ENCODE data around the gene AXIN1.

DNA sequence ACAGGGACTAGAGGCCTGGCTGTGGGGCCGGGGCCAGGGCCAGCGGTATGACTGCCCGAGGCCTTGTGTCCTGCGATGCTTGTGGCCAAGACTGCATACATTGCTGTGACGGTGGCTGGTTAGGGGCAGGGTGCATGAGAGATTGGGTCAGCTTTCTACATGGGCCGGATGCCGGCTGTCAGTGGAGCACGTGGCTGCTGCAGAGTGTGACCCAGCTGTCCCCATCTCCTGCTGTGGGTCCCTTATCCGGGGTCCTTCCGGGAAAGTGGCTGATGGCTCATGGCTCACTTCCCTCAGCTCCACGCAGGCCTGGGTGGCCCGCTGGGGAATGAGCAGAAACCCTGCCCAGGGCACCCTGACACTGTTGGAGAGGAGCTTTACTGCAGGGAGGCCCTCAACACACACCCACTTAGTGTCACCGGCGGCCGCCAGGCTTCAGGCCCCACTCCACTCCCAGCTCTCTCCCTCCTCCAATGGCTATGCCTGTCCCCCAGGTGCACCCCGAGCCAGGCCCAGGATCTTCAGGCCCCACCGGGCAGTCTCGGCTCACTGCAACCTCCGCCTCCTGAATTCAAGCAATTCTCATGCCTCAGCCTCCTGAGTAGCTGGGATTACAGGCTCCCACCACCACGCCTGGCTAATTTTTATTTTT is 76.0 kb downstream of the AXIN1 start:
- TF ChIP-seq, protein P1, sequence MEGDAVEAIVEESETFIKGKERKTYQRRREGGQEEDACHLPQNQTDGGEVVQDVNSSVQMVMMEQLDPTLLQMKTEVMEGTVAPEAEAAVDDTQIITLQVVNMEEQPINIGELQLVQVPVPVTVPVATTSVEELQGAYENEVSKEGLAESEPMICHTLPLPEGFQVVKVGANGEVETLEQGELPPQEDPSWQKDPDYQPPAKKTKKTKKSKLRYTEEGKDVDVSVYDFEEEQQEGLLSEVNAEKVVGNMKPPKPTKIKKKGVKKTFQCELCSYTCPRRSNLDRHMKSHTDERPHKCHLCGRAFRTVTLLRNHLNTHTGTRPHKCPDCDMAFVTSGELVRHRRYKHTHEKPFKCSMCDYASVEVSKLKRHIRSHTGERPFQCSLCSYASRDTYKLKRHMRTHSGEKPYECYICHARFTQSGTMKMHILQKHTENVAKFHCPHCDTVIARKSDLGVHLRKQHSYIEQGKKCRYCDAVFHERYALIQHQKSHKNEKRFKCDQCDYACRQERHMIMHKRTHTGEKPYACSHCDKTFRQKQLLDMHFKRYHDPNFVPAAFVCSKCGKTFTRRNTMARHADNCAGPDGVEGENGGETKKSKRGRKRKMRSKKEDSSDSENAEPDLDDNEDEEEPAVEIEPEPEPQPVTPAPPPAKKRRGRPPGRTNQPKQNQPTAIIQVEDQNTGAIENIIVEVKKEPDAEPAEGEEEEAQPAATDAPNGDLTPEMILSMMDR (conservative IDR thresholded peaks at IDR 0.05 in 1 of 2, IDR thresholded peaks at IDR 0.05 in 1 of 2; ENCODE audit: low read depth in 1 of 2, low read length in 2 of 2), result no peak
- TF ChIP-seq EZH2 (IDR thresholded peaks at IDR 0.05; ENCODE audit: low read length, missing control alignments), result no peak
